IMR-90 (cell line): ENCODE data around the gene NR6A1.

Source experiments
- CEBPB ChIP-seq: IDR thresholded peaks from 2 replicates; pipeline ENCODE4 v1.6.1; 2012; ENCODE audit warnings: low read depth, low read length, improper control_type of control experiment
- CTCF ChIP-seq: conservative IDR thresholded peaks from 2 replicates; pipeline ENCODE4 v1.5.1; 2012; ENCODE audit warnings: mild to moderate bottlenecking, low read depth, low read length, improper control_type of control experiment
- ELK1 ChIP-seq: fragments of 150-350 bp; IDR thresholded peaks from 2 replicates; pipeline ENCODE4 v1.6.1; 2016; ENCODE audit warnings: low read depth, mild to moderate bottlenecking, low read length, moderate library complexity, borderline replicate concordance
- MXI1 ChIP-seq: IDR thresholded peaks from 2 replicates; pipeline ENCODE4 v1.6.1; 2012; ENCODE audit warnings: low read depth, mild to moderate bottlenecking, low read length, moderate library complexity, borderline replicate concordance
- POLR2A ChIP-seq: IDR thresholded peaks from 2 replicates; pipeline ENCODE4 v1.6.1; 2012; ENCODE audit warnings: mild to moderate bottlenecking, low read depth, low read length
- RCOR1 ChIP-seq: IDR thresholded peaks from 2 replicates; pipeline ENCODE4 v1.6.1; 2012; ENCODE audit warnings: mild to moderate bottlenecking, low read length, improper control_type of control experiment; ENCODE audit not compliant: insufficient replicate concordance
- USF2 ChIP-seq: fragments of 150-350 bp; IDR thresholded peaks from 2 replicates; pipeline ENCODE4 v1.6.1; 2017; ENCODE audit warnings: mild to moderate bottlenecking, antibody characterized with exemption, low read length, low read depth

GRCh38 chr9:124574534-124575375, 196.4 kb downstream of the NR6A1 start:
- TF ChIP-seq POLR2A (no peak), CTCF (no peak), RCOR1 (no peak), ELK1 (no peak), USF2 (no peak), CEBPB (peak; percentile 16; the same call in 1 of the 2 replicates), MXI1 (no peak)
